Calu3 (cell line): ENCODE data around the gene CUBN. TPM values are rescaled to one million over a fixed set of nuclear protein-coding genes. Genes with fewer than 3 reads are reported as not detected.

ENCODE experiments used
- BruUV-seq: library from RNA; stranded (reverse); fragments of 400-500 nt; replicated peaks from 2 replicates; lab custom pipeline; 2021; lab: Mats Ljungman, UMichigan
- CTCF ChIA-PET: fragments of 300-600 bp; sonication (Branson Sonifier 250); formaldehyde crosslinking; loops from one replicate; lab custom pipeline; 2022; ENCODE audit warnings: antibody characterized with exemption; lab: Charles Lee
- DNase-seq: peaks from one replicate; pipeline ENCODE4 v3.0.0; 2022
- H3K27ac Mint-ChIP-seq: one replicate; pipeline ENCODE4 v1.8.0; 2022; ENCODE audit warnings: mixed read lengths; ENCODE audit not compliant: unreplicated experiment
- H3K27me3 Mint-ChIP-seq: one replicate; pipeline ENCODE4 v1.8.0; 2022; ENCODE audit warnings: mixed read lengths; ENCODE audit not compliant: unreplicated experiment
- H3K36me3 Mint-ChIP-seq: one replicate; pipeline ENCODE4 v1.8.0; 2022; ENCODE audit warnings: mild to moderate bottlenecking, moderate library complexity, mixed read lengths; ENCODE audit not compliant: insufficient read depth, unreplicated experiment
- H3K4me1 Mint-ChIP-seq: one replicate; pipeline ENCODE4 v1.8.0; 2022; ENCODE audit warnings: mild to moderate bottlenecking, low read depth, mixed read lengths; ENCODE audit not compliant: unreplicated experiment
- H3K4me3 Mint-ChIP-seq: one replicate; pipeline ENCODE4 v1.8.0; 2022; ENCODE audit warnings: mild to moderate bottlenecking, low read depth, moderate library complexity, mixed read lengths; ENCODE audit not compliant: unreplicated experiment
- H3K9me3 Mint-ChIP-seq: one replicate; pipeline ENCODE4 v1.8.0; 2022; ENCODE audit warnings: low read depth, mixed read lengths; ENCODE audit not compliant: unreplicated experiment
- CTCF ChIP-seq: fragments of 200-600 bp; IDR thresholded peaks from one replicate; pipeline ENCODE4 v1.8.0; 2022; ENCODE audit warnings: antibody characterized with exemption; ENCODE audit not compliant: unreplicated experiment
- intact Hi-C: fragments of 100-400 bp; cut with micrococcal nuclease; formaldehyde crosslinking; loops from one replicate; pipeline ENCODE4 v1.10.0; 2022; ENCODE audit not compliant: unreplicated experiment
- total RNA-seq: library from RNA; stranded (reverse); gene quantifications from 2 replicates; pipeline ENCODE4 v1.2.3, GENCODE V29; 2022

The CUBN gene
- total RNA-seq, 1 experiment from 2014 or later = 0.92 TPM

GRCh38 chr10:17056781-17057428 is 72.7 kb downstream of the CUBN start:
- Mint-ChIP-seq H3K9me3 (no peaks in the 10 kb centered on the region), H3K4me1 (peaks cover 35% of the 10 kb centered on the region), H3K4me3 (no peak overlapping the region), H3K27me3 (no peaks in the 10 kb centered on the region), H3K27ac (no peak overlapping the region), H3K36me3 (no peaks in the 10 kb centered on the region)
- BruUV-seq = no TSS peak
- intact Hi-C loops = no loop called here
- no peak for TF ChIP-seq CTCF
- no peak for DNase-seq
- CTCF ChIA-PET = no interaction called here

- no peak overlapping the region for H3K27ac Mint-ChIP-seq
- TF ChIP-seq CTCF = no peak
- no TSS peak for BruUV-seq
Observed at GRCh38 chr10:17053513-17053912, 76.1 kb downstream of the CUBN start.

GRCh38 chr10:17053061-17053460 is 76.5 kb downstream of the CUBN start:
- Mint-ChIP-seq H3K4me3 (no peak overlapping the region), H3K27me3 (no peaks in the 10 kb centered on the region), H3K4me1 (peaks cover 8% of the 10 kb centered on the region), H3K9me3 (peaks cover 5% of the 10 kb centered on the region), H3K36me3 (no peaks in the 10 kb centered on the region), H3K27ac (no peak overlapping the region)
- TF ChIP-seq CTCF = no peak
- BruUV-seq = no TSS peak
- DNase-seq = no peak
- CTCF ChIA-PET = no interaction called here
- intact Hi-C loops = no loop called here

More at GRCh38 chr10:17053513-17053912, 76.1 kb downstream of the CUBN start:
- CTCF ChIA-PET = no interaction called here
- DNase-seq = no peak
- peaks cover 8% of the 10 kb centered on the region for H3K4me1 Mint-ChIP-seq
- no peaks in the 10 kb centered on the region for H3K36me3 Mint-ChIP-seq
- intact Hi-C loops = no loop called here
- H3K4me3 Mint-ChIP-seq = no peak overlapping the region
- no peaks in the 10 kb centered on the region for H3K27me3 Mint-ChIP-seq
- peaks cover 5% of the 10 kb centered on the region for H3K9me3 Mint-ChIP-seq

- Mint-ChIP-seq H3K9me3 (peaks cover 5% of the 10 kb centered on the region), H3K4me1 (peaks cover 7% of the 10 kb centered on the region), H3K27ac (no peak overlapping the region), H3K27me3 (no peaks in the 10 kb centered on the region), H3K4me3 (no peak overlapping the region), H3K36me3 (no peaks in the 10 kb centered on the region)
- TF ChIP-seq CTCF = no peak
- CTCF ChIA-PET = no interaction called here
- no TSS peak for BruUV-seq
- intact Hi-C loops = no loop called here
- DNase-seq = no peak
Observed at GRCh38 chr10:17051851-17052250, 77.8 kb downstream of the CUBN start.
